GM12873 (cell line): ENCODE results near the gene DRC1.

Experiments used
- CTCF ChIP-seq: IDR thresholded peaks from 2 replicates; pipeline ENCODE4 v1.5.1; 2012; ENCODE audit warnings: low read depth, mild to moderate bottlenecking, moderate library complexity, low read length, control low read depth; ENCODE audit not compliant: insufficient read depth; ENCODE audit errors: missing control alignments

The DRC1 gene

DNA sequence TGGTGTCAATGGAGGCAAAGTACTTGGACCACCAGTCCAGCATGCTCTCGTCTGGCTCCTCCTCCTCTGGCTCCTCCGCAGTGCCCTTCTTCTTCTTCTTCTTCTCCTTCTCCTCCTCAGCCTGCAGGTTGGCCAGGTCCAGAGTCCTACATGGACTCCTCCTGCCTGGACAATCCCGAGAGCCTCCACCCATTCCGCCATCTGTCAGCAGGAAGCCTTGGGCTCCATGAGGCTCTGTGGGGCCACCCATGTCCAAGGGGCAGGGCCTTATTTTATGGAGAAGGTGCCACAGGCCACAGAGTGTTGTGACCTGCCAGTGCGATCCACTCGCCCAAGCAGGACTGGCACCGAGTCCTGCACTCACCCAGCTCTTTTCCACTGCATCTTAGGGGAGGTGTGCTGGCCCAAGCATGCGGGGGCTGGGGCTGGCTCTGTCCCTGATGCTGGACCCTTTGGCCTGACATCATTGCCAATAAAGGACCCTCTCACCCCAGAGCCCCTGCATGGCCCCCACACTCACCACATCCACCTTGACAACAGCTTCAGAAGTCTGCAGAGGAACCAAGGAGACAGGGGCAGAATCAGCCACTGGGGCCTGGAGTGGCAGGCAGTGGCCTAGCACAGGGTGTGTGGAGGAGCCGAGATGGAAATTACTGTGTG, 69.0 kb downstream of the DRC1 start:
- no peak for TF ChIP-seq CTCF

DNA sequence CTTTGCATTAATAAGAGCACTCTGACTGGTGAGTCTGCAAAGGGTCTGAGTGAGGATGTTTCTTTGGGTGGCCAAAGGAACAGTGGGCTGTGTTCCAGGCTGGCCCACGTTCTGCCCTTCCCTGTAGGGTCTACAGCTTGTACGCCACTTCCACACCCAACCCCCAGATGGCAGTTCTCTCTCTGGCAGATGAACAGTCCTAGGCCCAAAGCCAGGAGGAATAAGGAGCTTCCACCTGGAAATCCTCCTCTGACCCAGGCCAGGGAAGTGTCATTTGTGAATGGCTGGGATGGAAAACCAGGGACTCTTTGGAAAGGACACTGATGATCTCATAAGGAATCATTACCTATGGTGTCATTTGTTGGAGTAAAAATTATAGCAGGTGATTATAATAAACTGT, 69.6 kb downstream of the DRC1 start:
- no peak for TF ChIP-seq CTCF

GRCh38 chr2:26471766-26472706, 70.3 kb downstream of the DRC1 start:
- TF ChIP-seq CTCF, result no peak

GRCh38 chr2:26472821-26473655, 71.3 kb downstream of the DRC1 start:
- no peak for TF ChIP-seq CTCF

DNA sequence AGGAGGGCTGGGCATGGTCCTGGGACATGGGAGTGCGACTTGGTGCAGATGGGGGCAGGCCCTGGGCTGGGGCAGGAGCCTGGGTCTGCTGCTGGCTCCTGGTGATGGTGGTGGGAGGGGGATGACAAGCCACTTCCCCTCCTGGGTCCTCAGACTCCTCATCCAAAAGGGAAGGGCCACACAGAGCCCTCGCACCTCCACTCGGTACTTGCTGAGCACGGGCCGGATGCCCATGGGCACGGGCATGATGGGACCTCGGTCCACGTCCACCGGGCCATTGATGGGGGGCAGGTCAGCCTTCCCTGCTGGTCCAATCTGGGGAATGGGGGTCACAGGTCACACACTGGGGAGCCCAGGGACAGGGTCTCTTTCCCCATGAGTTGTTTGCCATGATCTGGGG, 72.1 kb downstream of the DRC1 start:
- no peak for TF ChIP-seq CTCF

DNA sequence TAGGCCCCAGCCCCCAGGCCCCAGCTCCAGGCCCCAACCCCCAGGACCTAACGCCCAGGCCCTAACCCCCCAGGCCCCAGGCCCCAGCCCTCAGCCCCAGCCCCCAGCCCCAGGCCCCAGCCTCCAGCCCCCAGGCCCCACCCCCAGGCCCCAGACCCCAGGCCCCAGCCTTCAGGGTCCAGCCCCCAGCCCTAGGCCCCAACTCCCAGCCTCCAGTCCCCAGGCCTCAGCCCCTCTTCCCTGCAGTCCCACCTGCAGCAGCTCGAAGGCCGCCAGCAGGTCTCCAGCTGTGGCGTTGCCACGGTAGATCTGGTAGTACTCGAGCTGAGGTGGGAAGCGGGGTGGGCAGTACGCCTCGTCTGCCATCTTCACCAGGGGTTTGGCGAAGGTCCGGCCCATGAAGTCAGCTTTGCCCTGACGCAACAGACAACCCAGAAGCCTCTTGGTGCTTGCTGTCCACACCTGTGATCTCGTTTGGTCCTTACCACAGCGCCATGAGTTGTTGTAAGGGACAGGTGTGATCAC, 72.6 kb downstream of the DRC1 start:
- no peak for TF ChIP-seq CTCF
